Breast epithelium (tissue), 3 donors: ENCODE results near the gene CARF.
"Not testable (repeated sequence)": the region's sequence is repeated elsewhere in the genome, so short reads cannot be mapped to it uniquely, and the experiment has no call there.

Source experiments
- POLR2A ChIP-seq: fragments of 450-650 bp; IDR thresholded peaks from one replicate; pipeline ENCODE4 v1.6.1; 2016; ENCODE audit warnings: antibody characterized with exemption, mild to moderate bottlenecking, moderate library complexity
- TF ChIP-seq, protein P1 (sequence below), 3 donors: fragments of 450-650 bp; IDR thresholded peaks; one replicate each; pipeline ENCODE4 v1.5.1; 2016 to 2017; ENCODE audit warnings: antibody characterized with exemption in 3 of 3, mild to moderate bottlenecking in 3 of 3, moderate library complexity in 3 of 3

DNA sequence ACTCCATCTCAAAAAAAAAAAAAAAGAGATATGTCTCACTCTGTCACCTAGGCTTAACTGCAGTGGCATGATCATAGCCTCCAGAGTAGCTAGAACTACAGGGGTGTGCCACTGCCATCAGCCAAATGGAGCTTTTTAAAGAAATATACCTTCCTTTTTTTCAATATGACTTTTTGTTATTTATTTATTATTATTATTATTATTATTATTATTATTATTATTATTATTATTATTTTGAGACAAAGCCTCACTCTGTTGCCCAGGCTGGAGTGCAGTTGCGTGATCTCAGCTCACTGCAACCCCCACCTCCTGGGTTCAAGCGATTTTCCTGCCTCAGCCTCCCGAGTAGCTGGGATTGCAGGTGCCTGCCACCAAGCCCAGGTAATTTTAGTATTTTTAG is 37.3 kb downstream of the CARF start:
- TF ChIP-seq, protein P1, sequence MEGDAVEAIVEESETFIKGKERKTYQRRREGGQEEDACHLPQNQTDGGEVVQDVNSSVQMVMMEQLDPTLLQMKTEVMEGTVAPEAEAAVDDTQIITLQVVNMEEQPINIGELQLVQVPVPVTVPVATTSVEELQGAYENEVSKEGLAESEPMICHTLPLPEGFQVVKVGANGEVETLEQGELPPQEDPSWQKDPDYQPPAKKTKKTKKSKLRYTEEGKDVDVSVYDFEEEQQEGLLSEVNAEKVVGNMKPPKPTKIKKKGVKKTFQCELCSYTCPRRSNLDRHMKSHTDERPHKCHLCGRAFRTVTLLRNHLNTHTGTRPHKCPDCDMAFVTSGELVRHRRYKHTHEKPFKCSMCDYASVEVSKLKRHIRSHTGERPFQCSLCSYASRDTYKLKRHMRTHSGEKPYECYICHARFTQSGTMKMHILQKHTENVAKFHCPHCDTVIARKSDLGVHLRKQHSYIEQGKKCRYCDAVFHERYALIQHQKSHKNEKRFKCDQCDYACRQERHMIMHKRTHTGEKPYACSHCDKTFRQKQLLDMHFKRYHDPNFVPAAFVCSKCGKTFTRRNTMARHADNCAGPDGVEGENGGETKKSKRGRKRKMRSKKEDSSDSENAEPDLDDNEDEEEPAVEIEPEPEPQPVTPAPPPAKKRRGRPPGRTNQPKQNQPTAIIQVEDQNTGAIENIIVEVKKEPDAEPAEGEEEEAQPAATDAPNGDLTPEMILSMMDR (IDR thresholded peaks at IDR 0.05) = not testable (repeated sequence)
- not testable (repeated sequence) for TF ChIP-seq POLR2A
